Liver (tissue), 9 donors: ENCODE measurements around the gene MYRFL. TPM values are rescaled to one million over a fixed set of nuclear protein-coding genes. Genes with fewer than 3 reads are reported as not detected.

Experiments
- DNase-seq: peaks from one replicate; pipeline ENCODE4 v3.0.0-alpha.2; 2017; ENCODE audit warnings: low spot score
- H3K27ac ChIP-seq, 2 donors: one replicate each; pipeline ENCODE4 v1.7.0; 2013; ENCODE audit warnings: inconsistent platforms in 2 of 2, low read length in 2 of 2, control low read depth in 1 of 2, low read depth in 1 of 2, mild to moderate bottlenecking in 1 of 2
- H3K27me3 ChIP-seq, 4 donors: one replicate each; pipeline versions ENCODE4 v1.6.1 to v1.7.0; 2013; ENCODE audit warnings: low read length in 3 of 4, inconsistent platforms in 1 of 4, mild to moderate bottlenecking in 1 of 4, moderate library complexity in 1 of 4; ENCODE audit not compliant: control insufficient read depth in 4 of 4, insufficient read depth in 4 of 4
- H3K36me3 ChIP-seq, 4 donors: one replicate each; pipeline versions ENCODE4 v1.6.1 to v1.7.0; 2013; ENCODE audit warnings: low read length in 3 of 4, mild to moderate bottlenecking in 3 of 4, low read depth in 1 of 4, moderate library complexity in 1 of 4; ENCODE audit not compliant: control insufficient read depth in 4 of 4, insufficient read depth in 3 of 4
- H3K4me1 ChIP-seq, 4 donors: one replicate each; pipeline versions ENCODE4 v1.6.1 to v1.7.0; 2013; ENCODE audit warnings: low read length in 3 of 4, mild to moderate bottlenecking in 3 of 4, moderate library complexity in 1 of 4; ENCODE audit not compliant: control insufficient read depth in 4 of 4, insufficient read depth in 4 of 4
- H3K4me3 ChIP-seq, 3 donors: one replicate each; pipeline versions ENCODE4 v1.6.1 to v1.7.0; 2013; ENCODE audit warnings: low read length in 3 of 3, control low read depth in 1 of 3, low read depth in 1 of 3, mild to moderate bottlenecking in 1 of 3
- H3K9ac ChIP-seq, 2 donors: one replicate each; pipeline ENCODE4 v1.7.0; 2013; ENCODE audit warnings: low read length in 2 of 2, mild to moderate bottlenecking in 2 of 2, moderate library complexity in 2 of 2, control low read depth in 1 of 2, low read depth in 1 of 2
- H3K9me3 ChIP-seq, 4 donors: one replicate each; pipeline versions ENCODE4 v1.6.1 to v1.7.0; 2013; ENCODE audit warnings: low read length in 3 of 4; ENCODE audit not compliant: control insufficient read depth in 4 of 4
- EGR1 ChIP-seq, 2 donors: IDR thresholded peaks; 2 replicates each; pipeline ENCODE4 v1.6.1; 2016 to 2018; ENCODE audit warnings: antibody characterized with exemption in 2 of 2, low read depth in 2 of 2
- FOXA1 ChIP-seq: IDR thresholded peaks from 2 replicates; pipeline ENCODE4 v1.6.1; 2016; ENCODE audit warnings: antibody characterized with exemption
- FOXA2 ChIP-seq: IDR thresholded peaks from 2 replicates; pipeline ENCODE4 v1.6.1; 2016; ENCODE audit warnings: antibody characterized with exemption
- GABPA ChIP-seq, 2 donors: IDR thresholded peaks in 1 of 2; conservative IDR thresholded peaks in 1 of 2; 2 replicates each; pipeline ENCODE4 v1.6.1; 2016; ENCODE audit warnings: antibody characterized with exemption in 2 of 2, mild to moderate bottlenecking in 1 of 2, moderate library complexity in 1 of 2
- HNF4A ChIP-seq, 2 donors: conservative IDR thresholded peaks; 2 replicates each; pipeline ENCODE4 v1.6.1; 2016; ENCODE audit warnings: antibody characterized with exemption in 2 of 2, mild to moderate bottlenecking in 2 of 2
- HNF4G ChIP-seq: IDR thresholded peaks from 2 replicates; pipeline ENCODE4 v1.6.1; 2016; ENCODE audit warnings: antibody characterized with exemption
- JUND ChIP-seq, 2 donors: IDR thresholded peaks; 2 replicates each; pipeline ENCODE4 v1.6.1; 2016; ENCODE audit warnings: antibody characterized with exemption in 2 of 2
- MAX ChIP-seq: IDR thresholded peaks from 2 replicates; pipeline ENCODE4 v1.6.1; 2016; ENCODE audit warnings: antibody characterized with exemption
- NR2F2 ChIP-seq: IDR thresholded peaks from 2 replicates; pipeline ENCODE4 v1.6.1; 2016; ENCODE audit warnings: antibody characterized with exemption
- RAD21 ChIP-seq, 2 donors: IDR thresholded peaks; 2 replicates each; pipeline ENCODE4 v1.6.1; 2016; ENCODE audit warnings: antibody characterized with exemption in 2 of 2, mild to moderate bottlenecking in 2 of 2
- REST ChIP-seq: IDR thresholded peaks from 2 replicates; pipeline ENCODE4 v1.6.1; 2016; ENCODE audit warnings: antibody characterized with exemption, mild to moderate bottlenecking
- RXRA ChIP-seq, 2 donors: IDR thresholded peaks; 2 replicates each; pipeline ENCODE4 v1.6.1; 2017 to 2018; ENCODE audit warnings: antibody characterized with exemption in 2 of 2, mild to moderate bottlenecking in 1 of 2
- SP1 ChIP-seq: IDR thresholded peaks from 2 replicates; pipeline ENCODE4 v1.6.1; 2018; ENCODE audit warnings: antibody characterized with exemption, mild to moderate bottlenecking
- TAF1 ChIP-seq: conservative IDR thresholded peaks from 2 replicates; pipeline ENCODE4 v1.6.1; 2016; ENCODE audit warnings: antibody characterized with exemption, mild to moderate bottlenecking
- YY1 ChIP-seq: IDR thresholded peaks from 2 replicates; pipeline ENCODE4 v1.6.1; 2016; ENCODE audit warnings: antibody characterized with exemption, mild to moderate bottlenecking
- ZBTB33 ChIP-seq: IDR thresholded peaks from 2 replicates; pipeline ENCODE4 v1.6.1; 2016; ENCODE audit warnings: antibody characterized with exemption
- polyA plus RNA-seq, 2 donors: library from polyadenylated mRNA; stranded (reverse) in 1 of 2; unstranded in 1 of 2; fragments of 200-250 nt in 1 of 2; fragments of >200 nt in 1 of 2; fragmentation: Nextera tagmentation in 1 of 2; extraction: Ambion mirVana in 1 of 2; gene quantifications; one replicate each; pipeline versions ENCODE4 v1.2.1 to v1.2.3, GENCODE V29; 2013 to 2015
- total RNA-seq, 2 donors: library from RNA; depleted of rRNA; stranded (reverse); fragments of >200 nt; gene quantifications; one replicate each; pipeline ENCODE4 v1.2.3, GENCODE V29; 2014
- TF ChIP-seq, protein P1 (sequence below): IDR thresholded peaks from 2 replicates; pipeline ENCODE4 v1.6.1; 2016; ENCODE audit warnings: antibody characterized with exemption
- TF ChIP-seq, protein P2 (sequence below): fragments of 150-350 bp; IDR thresholded peaks from 2 replicates; pipeline ENCODE4 v1.5.1; 2017; ENCODE audit warnings: improper control_type of control experiment, low read depth, low read length; ENCODE audit not compliant: missing input control
- donor health status: healthy.
- donor health status: healthy.
- donor health status: healthy.
- donor health status: healthy.
- donor health status: healthy.

Gene MYRFL
- total and polyA plus RNA-seq, 4 donors: under 0.01 to 0.19 (median 0.10) TPM

- H3K9ac ChIP-seq: no peak overlapping the region
These were observed 35.7 kb upstream of the MYRFL start for GRCh38 chr12:69789351-69789750.

More at GRCh38 chr12:69789351-69789750, 35.7 kb upstream of the MYRFL start:
- no peaks in the 10 kb centered on the region for H3K4me1 ChIP-seq
- TF ChIP-seq TAF1 (no peak), NR2F2 (no peak), GABPA (IDR thresholded peaks at IDR 0.05 in 1 of 2, conservative IDR thresholded peaks at IDR 0.05 in 1 of 2) (no peak), HNF4G (no peak), JUND (IDR thresholded peaks at IDR 0.05) (no peak), RAD21 (IDR thresholded peaks at IDR 0.05) (no peak), MAX (no peak), EGR1 (IDR thresholded peaks at IDR 0.05; ENCODE audit: low read depth in 2 of 2) (no peak), ZBTB33 (no peak), SP1 (no peak), YY1 (no peak), REST (no peak), HNF4A (conservative IDR thresholded peaks at IDR 0.05) (no peak), FOXA1 (no peak), RXRA (IDR thresholded peaks at IDR 0.05) (no peak), FOXA2 (no peak)
- TF ChIP-seq, protein P1, sequence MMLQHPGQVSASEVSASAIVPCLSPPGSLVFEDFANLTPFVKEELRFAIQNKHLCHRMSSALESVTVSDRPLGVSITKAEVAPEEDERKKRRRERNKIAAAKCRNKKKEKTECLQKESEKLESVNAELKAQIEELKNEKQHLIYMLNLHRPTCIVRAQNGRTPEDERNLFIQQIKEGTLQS: no peak
- TF ChIP-seq, protein P2, sequence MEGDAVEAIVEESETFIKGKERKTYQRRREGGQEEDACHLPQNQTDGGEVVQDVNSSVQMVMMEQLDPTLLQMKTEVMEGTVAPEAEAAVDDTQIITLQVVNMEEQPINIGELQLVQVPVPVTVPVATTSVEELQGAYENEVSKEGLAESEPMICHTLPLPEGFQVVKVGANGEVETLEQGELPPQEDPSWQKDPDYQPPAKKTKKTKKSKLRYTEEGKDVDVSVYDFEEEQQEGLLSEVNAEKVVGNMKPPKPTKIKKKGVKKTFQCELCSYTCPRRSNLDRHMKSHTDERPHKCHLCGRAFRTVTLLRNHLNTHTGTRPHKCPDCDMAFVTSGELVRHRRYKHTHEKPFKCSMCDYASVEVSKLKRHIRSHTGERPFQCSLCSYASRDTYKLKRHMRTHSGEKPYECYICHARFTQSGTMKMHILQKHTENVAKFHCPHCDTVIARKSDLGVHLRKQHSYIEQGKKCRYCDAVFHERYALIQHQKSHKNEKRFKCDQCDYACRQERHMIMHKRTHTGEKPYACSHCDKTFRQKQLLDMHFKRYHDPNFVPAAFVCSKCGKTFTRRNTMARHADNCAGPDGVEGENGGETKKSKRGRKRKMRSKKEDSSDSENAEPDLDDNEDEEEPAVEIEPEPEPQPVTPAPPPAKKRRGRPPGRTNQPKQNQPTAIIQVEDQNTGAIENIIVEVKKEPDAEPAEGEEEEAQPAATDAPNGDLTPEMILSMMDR: no peak
- no peaks in the 10 kb centered on the region for H3K27me3 ChIP-seq
- H3K36me3 ChIP-seq: peaks cover 0 to 9% (median under 1%) of the 10 kb centered on the region in 4 donors
- DNase-seq: no peak
- no peak overlapping the region for H3K27ac ChIP-seq
- H3K9me3 ChIP-seq: peaks cover 1 to 13% (median 5%) of the 10 kb centered on the region in 4 donors
- H3K4me3 ChIP-seq: no peak overlapping the region
